Activated T-helper 9 cell treated with anti-CD3 and anti-CD28 coated beads, Interleukin-2, amount 50 U/mL, for 16 hours (primary cell): ENCODE measurements around the gene SFRP5.

ENCODE experiments used
- DNase-seq: peaks from one replicate; pipeline ENCODE4 v3.0.0-alpha.2; 2020; ENCODE audit warnings: low read depth

SFRP5 gene

DNA sequence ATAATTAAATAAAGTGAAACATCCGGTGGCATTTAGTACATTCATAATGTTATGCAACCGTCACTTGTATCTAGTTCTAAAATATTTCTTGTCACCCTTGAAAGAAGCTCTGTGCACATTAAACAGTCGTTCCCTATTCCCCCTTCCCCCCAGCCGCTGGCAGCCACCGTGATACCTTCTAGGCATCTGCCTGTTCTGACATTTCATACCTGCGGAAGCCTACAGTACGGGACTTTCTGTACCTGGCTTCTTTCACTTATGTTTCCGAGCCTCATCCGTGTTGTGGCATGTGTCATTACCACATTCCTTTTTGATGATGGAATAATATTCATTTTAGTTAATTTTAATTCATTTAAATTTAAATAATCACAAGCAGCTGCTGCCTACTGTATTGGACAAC is 13.9 kb upstream of the SFRP5 start:
- DNase-seq, result no peak

DNA sequence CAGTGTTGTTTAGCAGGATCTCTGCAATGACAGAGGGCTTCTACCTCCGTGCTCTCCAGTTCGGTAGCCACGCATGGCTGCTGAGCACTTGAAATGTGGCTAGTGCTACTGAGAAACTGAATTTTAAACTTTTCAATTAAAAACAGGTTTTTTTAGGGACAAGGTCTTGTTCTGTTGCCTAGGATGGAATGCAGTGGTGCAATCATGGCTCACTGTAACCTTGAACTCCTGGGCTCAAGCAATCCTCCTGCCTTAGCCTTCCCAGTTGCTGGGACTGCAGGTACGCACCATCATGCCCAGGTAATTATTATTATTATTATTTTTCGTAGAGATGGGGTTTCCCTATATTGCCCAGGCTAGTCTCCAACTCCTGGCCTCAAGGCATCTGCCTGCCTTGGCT is 13.4 kb upstream of the SFRP5 start:
- DNase-seq, result no peak

DNA sequence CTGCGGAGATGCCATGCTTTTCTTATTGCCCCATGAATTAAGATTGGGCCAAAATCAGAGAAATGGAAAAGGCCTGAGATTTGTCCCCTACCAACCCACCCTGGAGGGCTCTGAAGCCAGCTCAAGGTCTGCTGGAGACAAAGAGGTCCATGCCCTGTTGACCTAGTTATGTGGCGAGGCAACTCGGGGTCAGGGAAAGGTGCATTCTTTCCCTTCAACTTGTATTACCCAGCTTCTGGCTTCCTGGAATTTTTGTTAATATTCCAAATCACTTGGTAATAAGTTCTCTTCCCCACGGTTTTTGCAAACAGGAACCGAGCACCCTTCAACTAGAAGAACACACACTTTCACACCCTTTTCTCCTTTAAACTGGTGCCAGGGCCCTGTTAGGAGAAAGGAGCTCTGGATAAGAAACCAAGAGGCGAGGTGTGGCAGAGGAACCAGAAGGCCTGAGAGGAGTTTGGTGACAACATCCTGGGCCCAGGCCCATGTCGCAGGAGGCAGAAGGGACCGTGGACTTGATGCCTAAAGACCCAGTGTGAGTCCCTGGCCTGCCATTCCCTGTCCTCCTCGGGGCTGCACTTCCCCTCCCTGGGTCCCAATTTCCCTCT is 12.5 kb upstream of the SFRP5 start:
- DNase-seq, result no peak

DNA sequence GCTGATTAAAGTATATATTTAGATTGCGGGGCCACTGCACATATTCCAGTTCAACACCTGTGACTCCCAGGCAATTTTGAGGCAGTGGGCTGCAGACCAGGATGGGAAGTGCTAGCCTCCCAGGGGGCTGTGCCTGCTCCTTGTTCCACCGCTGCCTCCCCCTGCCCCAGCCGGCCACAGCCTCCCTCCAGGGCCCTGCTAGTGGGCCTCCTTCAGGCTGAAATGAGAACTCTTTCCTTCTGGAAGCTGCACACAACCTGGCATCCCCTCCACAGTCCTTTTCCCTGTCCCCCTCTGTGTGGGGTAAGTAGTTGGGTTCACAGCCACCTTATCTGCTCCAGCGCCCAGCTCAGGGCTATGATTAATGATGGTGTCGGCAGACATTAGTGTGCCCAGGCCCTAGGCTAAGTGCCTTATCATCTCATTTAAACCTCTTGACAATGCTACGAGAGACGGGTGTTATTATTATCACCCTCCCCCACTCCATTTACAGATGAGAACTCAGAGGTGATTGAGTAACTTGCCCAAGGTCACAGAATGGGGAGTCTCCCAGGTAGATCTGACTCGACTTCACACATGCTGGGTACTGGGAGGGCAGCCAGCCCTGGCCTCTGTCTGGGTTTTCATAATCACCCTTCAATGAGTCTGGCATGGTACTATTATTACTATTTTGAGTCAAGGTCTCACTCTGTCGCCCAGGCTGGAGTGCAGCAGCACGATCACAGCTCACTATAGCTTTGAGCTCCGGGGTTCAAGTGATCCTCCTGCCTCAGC is 10.8 kb upstream of the SFRP5 start:
- no peak for DNase-seq

DNA sequence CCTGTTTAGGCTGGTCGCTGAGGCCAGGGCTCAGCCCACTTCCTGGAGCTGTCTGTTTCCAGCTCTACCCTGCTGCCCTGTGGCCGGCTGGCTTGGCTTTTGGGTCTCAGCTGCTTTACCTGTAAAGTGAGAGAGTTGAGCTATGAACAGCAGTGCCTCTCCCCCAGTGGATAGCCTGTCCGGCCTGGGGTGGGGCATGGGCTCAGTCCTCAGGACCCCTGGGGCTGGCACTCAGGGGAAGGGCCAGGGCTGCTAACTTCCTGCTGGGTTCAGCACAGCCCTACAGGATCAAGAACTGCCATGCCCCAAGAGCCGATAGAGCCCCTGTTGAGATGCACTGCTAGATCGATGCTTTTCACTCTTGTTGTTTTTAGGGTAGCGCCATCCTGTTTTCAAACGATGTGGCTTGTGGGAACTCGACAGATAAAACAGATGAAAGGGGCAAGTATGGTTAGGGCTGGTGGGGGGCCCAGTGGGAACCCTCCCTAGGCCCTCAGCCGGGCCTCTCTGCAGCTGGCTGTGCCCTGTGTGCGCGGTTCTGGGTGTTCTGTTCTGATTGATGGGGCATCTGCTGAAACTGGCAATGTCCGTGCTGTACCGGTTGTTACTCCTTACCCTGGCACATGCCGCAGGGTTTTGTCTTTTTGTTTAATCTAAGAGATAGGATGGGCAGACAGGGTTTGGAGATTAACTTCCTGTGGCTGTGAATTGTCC is 10.0 kb upstream of the SFRP5 start:
- no peak for DNase-seq

DNA sequence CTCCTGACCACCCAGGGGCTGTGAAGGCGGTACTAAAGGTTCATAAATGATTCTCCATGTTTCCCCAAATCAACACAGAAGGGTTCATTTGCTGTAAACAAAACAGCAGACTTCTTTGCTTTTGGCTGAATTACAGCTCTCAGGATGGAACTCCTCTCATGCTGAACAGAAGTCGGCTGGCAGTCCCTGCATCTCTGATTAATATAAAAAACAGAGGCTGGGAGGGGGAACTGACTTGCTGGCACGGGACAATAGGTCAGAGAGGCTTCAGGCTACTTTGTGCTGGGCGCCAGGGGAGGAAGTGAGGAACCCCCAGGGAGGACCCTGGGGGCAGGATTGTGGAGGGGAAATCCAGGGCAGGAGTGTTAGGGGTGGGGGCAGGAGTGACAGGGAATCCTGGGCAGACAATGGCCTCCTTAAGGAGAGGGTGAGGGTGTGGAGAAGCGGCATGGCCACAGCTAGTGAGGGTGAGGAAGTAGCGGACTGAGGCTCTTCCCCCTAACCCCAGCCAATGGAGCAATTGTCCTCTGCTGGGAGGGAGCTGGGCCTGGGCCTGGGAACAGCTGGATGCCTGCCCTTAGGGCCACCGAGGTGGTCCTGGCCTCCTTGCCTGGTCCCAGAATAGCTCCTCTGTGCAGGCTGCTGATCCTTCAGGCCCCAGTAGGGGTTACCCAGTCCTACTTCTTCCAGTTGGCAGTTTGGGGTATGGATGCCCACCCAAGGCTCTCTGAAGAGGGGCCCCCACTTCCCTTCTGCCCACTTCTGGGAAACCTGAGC is 9.2 kb upstream of the SFRP5 start:
- DNase-seq, result no peak

DNA sequence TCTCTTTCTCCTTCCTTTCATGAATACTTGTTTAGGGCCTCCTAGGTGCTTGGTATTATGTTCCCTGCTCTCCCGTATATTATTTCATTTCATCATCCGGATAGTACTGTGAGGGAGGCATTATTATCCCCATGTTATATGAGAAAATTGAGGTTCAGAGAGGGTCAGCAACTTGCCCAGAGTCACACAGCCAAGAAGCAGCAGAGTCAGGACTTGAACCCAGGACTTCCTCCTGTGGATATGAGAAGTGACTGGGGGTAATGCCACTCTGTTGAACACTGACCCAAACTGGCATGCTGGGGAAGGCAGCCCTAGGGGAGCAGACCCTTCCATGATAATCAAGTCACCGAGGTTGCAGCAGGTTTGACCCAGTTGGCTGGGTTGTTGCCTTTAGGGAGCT is 8.2 kb upstream of the SFRP5 start:
- no peak for DNase-seq

DNA sequence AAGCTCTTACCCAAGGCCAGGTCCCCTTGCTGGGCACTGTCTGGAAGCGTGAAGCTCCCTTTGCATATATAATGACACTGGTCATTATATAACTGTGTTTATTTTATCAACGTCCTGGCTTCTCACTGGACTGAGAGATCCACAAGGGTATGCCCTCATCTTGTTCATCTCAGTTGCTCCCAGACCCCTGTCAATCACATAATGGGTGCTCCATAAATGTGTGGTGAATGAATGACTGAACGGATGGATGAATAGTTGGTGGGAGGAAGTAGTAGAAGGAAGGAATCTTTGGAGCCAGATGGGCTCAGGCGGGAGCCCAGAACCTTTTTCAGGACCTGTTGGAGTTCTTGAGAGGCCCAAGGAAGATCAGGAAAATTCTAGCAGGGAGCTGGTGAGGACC is 7.7 kb upstream of the SFRP5 start:
- no peak for DNase-seq

DNA sequence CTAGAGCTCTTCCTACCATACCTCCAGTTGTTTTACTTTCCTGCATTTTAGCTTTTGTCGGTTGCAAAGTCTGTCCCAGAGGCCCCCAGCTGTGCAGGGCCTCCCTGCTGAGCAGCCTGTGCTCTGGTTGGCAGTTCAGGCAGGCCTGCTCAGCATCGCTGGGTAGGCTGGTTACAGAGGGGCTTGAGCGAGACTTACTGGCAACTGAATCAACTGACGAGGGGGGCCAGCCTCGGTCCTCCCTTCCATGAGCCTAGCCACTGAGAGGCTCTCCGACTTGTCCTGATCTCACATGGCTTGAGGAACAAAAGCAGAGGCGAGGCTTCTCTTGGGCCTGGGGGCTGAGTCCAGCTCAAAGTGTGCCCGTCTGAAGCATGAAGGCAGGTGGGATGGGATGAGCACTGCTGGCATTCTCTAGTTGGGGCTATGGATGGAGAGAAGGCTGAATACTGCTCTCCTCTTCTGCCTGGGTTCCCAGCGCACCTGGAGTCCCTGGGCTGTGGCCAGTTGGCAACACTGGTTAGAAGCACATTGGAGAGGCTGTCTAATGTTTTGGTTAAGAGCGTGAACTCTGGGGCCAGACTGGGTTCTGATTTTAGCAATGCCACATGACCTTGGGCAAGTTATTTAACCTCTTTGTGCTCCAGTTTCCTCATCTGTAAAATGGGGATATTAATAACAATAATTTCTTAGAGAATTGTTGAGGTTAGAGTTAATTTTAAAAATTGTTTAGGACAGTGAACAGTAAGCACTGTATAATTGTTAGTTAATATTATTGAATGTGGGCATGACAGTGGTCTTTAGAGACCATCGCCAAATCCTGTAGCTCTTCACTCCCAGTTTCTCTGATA is 6.9 kb upstream of the SFRP5 start:
- DNase-seq, result no peak

DNA sequence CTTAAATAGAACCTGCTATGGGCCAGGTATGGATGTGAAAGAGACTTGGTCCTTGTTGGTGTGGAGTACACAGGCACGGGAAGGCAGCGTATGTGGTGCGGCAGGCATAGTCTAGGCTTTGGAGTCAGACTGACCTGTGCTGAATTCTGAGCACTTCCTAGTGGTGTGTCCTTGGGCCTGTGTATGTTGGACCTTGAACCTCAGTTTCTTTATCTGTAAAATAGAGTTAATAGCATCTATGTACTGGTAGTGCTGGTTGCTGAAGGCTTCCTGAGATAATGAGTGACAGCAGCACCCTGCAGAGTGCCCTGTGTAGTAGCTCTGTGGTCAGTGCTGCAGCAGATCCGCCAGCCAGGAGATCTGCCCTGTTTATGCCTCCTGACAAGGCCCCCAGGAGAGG is 5.3 kb upstream of the SFRP5 start:
- DNase-seq, result no peak

DNA sequence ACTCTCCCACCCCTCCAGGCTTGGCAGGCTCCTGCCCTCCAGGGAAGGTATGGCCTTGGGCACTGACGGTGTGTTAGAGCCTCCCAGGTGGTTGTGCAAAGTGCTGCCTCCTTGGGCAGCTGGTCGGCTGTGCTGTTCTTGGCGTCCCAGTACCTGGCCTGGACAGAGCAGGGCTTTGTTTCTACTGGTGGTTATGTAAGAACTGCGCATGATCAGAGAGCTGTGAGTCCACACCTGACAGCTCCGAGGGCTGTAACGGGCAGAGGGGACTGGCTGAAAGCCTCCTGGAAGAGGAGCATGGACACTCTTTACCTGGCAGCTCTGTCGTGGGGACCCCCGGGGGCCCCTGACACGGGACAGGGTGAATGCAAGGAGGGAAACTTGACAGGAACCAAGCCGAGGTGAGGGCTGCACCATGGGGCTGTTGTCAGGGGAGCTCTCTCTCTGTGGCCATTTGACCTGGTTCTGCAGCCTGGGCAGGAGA is 3.1 kb upstream of the SFRP5 start:
- DNase-seq, result no peak

DNA sequence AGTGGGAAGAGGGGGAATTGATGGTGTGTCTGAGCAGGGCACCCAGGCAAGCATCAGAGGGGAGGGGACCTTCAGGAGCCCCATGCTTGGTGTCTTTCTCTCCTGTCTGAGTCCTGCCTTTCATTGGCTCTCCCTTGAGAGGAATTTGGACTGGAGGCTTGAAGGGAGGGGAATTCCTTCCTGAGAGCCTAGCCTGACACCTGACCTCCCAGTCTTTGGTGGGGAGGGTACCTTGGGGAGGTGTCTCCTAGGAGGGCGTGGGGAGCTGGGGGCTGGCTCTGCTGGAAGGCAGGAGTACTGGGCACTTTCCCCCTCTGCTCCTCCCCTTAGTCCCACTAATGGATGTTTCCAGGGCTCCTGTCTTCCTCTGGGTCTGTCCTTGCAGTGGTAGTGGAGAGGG is 1.3 kb upstream of the SFRP5 start:
- no peak for DNase-seq

DNA sequence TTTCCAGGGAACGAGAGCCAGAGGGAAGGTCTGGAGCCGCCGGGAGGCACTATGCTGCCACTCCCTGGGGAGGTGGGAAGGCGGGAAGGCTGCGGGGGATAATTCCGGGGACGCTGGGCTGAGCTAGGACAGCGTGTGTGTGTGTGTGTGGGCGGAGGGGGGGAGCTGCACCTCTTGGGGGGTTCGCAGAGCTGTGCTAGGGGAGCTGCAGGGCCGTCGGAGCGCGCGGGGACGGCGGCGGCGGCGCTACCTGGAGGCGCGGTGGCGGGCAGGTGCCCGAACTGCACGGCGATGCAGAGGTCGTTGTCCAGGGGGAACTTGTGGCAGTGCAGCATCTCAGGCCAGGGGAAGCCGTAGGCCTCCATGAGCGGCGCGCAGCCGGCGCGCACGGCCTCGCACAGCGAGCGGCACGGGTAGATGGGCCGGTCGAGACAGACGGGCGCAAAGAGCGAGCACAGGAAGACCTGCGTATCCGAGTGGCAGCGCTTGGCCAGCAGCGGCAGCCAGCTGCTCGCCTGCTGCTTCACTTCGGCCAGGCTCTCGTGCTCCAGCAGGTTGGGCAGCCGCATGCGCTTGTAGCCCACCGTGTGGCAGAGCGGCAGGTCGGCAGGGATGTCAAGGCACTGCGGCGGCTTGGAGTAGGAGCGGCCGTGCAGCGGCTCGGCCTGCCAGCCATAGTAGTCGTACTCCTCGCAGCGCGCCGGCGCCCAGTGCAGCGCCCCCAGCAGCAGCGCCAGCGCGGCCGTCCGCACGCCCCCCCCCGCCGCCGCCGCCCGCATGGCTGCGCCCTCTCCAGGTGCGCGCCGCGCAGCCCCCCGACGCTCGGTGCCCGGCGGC is 526 bp downstream of the SFRP5 start:
- no peak for DNase-seq

DNA sequence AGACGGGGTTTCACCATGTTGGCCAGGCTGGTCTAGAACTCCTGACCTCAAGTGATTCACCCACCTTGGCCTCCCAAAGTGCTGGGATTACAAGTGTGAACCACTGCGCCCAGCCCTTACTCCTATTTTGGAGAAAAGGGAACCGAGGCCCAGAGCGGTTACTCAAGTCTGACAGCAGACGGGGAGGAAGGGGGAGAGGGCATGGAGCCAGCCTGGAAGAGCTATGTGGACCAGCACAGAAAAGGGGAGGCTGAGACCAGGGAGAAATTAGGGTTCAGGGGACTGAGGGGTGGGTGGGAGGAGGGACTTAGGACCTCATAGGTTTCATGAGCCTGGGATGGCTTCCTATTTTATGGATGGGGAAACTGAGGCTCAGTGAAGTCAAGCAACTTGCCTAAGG is 1.5 kb downstream of the SFRP5 start:
- DNase-seq, result no peak

DNA sequence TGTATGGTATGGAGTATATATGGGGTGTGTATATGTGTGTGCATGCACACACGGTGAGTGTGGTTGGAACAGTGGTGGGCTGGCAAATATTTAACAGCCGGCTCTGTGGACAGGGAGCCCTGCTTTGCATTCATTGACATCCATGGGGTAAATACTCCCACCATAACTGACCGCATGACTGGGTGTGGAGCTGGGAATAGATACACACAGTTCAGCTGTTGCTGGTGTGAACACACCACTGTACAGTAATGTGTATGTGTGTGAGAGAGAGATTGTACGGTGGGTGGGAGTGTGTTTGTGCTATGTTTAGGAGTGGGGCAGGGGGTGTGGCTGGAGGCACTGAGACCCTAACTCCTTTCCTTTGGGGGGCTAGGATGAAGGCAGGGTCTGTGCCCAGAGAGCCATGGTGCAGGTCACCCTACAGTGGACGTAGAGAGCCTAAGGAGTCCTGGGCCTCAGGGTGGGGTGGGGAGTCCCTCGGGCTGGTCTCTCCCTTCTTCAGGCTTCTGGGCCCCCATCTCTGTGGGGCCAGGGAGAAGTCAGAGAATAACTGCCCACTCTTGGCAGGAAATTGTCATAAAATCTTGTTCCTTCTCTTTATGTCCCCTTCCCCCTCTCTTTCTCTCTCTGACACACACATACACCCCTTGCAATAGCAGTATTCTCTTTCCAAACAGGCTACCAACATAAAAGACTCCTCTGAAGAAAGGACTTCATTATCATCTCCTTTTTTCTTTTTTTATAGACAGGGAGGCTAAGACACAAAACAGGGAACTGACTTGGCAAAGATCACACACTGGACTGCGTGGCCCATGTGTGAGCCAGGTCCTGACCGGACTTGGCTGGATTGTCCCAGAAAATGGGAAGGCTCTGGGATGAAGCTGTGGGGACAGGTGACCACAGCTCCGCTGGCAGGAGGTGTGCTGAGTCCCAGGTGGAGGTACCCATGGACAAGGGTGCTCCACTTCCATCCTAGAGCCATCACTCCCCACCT is 3.2 kb downstream of the SFRP5 start:
- DNase-seq, result no peak

DNA sequence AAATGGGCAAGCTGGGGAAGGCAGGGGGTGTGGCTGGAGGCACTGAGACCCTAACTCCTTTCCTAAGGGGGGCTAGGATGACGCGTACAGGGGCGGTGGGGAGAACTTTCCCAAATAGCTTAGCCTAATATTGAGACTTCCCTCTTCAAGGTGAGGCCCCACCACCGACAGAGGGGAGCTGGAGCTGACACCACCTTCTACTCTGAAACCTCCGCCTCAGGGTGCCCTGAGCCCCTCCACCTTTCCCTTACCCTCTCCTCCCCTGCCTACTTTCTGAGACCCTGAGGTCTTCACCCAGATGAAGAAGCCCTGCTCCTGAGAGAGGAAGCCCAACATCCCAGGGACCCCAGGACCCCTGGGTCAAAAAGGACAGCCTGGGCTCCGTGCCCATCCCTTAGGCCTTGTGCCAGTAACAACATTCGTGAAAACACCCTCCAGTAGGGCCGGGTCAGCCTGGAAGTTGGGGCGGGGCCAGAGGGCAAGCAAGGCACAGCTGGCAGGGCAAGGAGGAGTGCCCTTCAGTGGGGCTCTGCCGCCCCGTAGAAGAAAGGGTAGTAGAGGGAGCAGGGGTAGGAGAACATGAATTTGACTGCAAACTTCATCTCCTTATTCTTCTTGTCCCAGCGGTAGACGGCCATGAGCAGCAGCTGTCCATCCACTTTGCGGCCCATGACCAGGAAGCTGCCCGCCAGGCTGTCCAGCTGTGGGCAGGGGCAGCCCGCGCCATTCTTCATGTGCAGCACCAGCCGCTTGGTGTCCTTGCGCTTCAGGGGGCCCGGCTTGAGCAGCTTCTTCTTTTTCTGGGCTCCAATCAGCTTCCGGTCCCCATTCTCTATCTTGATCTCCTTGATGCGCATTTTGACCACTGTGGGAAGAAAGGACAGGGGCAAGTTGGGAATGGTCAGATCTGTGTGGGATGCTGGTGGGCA is 4.5 kb downstream of the SFRP5 start:
- DNase-seq, result no peak

DNA sequence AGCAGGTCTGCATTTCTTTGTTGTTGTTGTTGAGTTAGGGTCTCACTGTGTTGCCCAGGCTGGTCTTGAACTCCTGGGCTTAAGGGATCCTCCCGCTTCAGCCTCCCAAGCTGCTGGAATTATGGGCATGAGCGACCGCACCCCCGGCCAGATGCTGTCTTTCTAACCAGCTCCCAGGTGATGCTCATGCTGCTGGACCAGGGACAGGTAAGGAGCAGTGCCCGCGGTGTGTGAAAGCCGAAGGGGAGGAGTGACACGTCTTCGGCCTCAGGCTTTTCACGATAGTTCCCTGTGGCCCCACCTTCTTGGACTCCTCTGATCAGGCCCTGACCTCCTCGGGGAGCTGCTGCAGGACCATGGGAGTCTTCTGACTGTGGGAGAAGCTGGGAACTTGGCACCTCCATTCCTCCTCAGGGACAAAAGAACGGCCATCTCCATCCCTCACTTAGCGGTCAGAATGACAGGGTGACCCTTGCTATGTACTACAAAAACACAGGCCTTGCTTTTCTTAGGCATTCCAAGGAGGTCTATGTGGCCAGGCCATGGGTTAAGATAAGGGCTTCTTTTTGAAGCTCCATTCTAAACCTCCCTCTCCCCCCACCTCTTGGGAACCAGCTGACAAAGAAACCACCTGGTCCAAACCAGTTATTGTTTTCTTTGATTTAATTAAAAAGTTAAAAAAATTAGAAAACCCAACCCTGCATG is 5.5 kb downstream of the SFRP5 start:
- DNase-seq, result no peak

DNA sequence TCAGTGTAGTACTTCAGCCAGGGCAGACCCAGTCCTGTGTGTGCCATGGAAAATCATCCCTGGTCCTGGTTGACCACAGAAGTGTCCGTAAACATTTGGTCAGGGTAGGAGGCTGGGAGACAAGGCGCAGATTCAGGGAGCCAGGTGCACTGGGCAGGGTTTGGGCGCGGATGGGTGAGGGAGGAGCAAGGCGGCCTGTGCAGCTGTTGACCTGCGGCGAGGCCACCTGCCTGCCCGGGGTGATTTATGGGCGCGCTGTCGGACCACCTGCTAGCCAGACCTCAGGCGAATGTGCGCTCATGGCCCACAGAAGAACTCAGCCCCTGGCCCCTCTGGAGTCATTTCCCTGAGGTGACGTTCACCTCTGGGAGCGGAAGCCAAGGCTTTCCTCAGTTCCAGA is 6.6 kb downstream of the SFRP5 start:
- no peak for DNase-seq
